WTC11 (cell line): ENCODE data around the gene DSTN.

ENCODE experiments used
- ARID4B ChIP-seq: sonication (generic); formaldehyde crosslinking; IDR thresholded peaks from 2 replicates; pipeline ENCODE4 v1.8.0; 2023; ENCODE audit warnings: missing genetic modification reagents, mild to moderate bottlenecking, borderline replicate concordance
- ATF1 ChIP-seq: sonication (generic); formaldehyde crosslinking; IDR thresholded peaks from 2 replicates; pipeline ENCODE4 v1.8.1; 2023; ENCODE audit warnings: mild to moderate bottlenecking, moderate library complexity, missing genetic modification reagents
- CBFB ChIP-seq: sonication (generic); formaldehyde crosslinking; IDR thresholded peaks from 2 replicates; pipeline ENCODE4 v1.8.1; 2022; ENCODE audit warnings: mild to moderate bottlenecking, low read depth, missing genetic modification reagents
- CTCF ChIP-seq: fragments of 200-600 bp; IDR thresholded peaks from 2 replicates; pipeline ENCODE4 v1.8.0; 2022; ENCODE audit warnings: antibody characterized with exemption
- ESRRA ChIP-seq: sonication (generic); formaldehyde crosslinking; IDR thresholded peaks from 2 replicates; pipeline ENCODE4 v1.8.1; 2022; ENCODE audit warnings: mild to moderate bottlenecking, missing genetic modification reagents, borderline replicate concordance
- ETV6 ChIP-seq: sonication (generic); formaldehyde crosslinking; IDR thresholded peaks from 2 replicates; pipeline ENCODE4 v1.8.1; 2022; ENCODE audit warnings: mild to moderate bottlenecking, missing genetic modification reagents
- MXD4 ChIP-seq: fragments of 250-450 bp; sonication (Bioruptor Pico); IDR thresholded peaks from 2 replicates; pipeline ENCODE4 v1.8.0; 2021; ENCODE audit warnings: mild to moderate bottlenecking, moderate library complexity, borderline replicate concordance
- NR2C2 ChIP-seq: sonication (generic); formaldehyde crosslinking; IDR thresholded peaks from 2 replicates; pipeline ENCODE4 v1.8.0; 2022; ENCODE audit warnings: mild to moderate bottlenecking, missing genetic modification reagents
- PRDM15 ChIP-seq: sonication (generic); formaldehyde crosslinking; IDR thresholded peaks from 2 replicates; pipeline ENCODE4 v1.8.0; 2022; ENCODE audit warnings: missing genetic modification reagents
- TEAD4 ChIP-seq: sonication (generic); formaldehyde crosslinking; IDR thresholded peaks from 2 replicates; pipeline ENCODE4 v1.8.0; 2022; ENCODE audit warnings: mild to moderate bottlenecking, missing genetic modification reagents
- ZNF232 ChIP-seq: sonication (generic); formaldehyde crosslinking; IDR thresholded peaks from 2 replicates; pipeline ENCODE4 v1.8.0; 2022; ENCODE audit warnings: mild to moderate bottlenecking, missing genetic modification reagents
- TF ChIP-seq, protein P1 (sequence below): sonication (generic); formaldehyde crosslinking; IDR thresholded peaks from 2 replicates; pipeline ENCODE4 v1.8.0; 2023; ENCODE audit warnings: missing genetic modification reagents
- TF ChIP-seq, protein P2 (sequence below): sonication (generic); formaldehyde crosslinking; IDR thresholded peaks from 2 replicates; pipeline ENCODE4 v1.8.0; 2022; ENCODE audit warnings: mild to moderate bottlenecking, missing genetic modification reagents
- TF ChIP-seq, protein P3 (sequence below): sonication (generic); formaldehyde crosslinking; IDR thresholded peaks from 2 replicates; pipeline ENCODE4 v1.8.1; 2023; ENCODE audit warnings: mild to moderate bottlenecking, missing genetic modification reagents

DNA sequence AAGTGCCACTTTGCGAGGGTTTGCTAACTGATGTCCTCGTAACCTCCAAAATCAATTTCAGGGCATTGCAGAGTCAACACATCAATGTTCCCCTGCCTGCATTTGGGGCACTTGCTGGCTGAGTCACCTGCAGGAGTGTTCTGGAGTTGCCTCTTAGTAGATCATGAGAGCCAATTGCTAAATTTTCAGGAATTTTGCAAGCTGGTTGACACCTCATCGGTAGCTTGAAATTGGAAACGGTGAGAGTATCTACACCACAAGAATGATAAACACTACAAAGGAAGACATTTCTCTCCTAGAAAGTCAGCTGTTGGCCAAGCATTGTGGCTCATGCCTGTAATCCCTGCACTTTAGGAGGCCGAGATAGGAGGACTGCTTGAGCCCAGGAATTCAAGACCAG is 27.9 kb upstream of the DSTN start:
- no peak for TF ChIP-seq CTCF
- TF ChIP-seq ZNF232 (CRISPR knock-in tag): no peak
- no peak for TF ChIP-seq NR2C2
- TF ChIP-seq ARID4B (CRISPR knock-in tag): no peak
- no peak for TF ChIP-seq CBFB
- no peak for TF ChIP-seq ETV6 (CRISPR knock-in tag)
- TF ChIP-seq, protein P1, sequence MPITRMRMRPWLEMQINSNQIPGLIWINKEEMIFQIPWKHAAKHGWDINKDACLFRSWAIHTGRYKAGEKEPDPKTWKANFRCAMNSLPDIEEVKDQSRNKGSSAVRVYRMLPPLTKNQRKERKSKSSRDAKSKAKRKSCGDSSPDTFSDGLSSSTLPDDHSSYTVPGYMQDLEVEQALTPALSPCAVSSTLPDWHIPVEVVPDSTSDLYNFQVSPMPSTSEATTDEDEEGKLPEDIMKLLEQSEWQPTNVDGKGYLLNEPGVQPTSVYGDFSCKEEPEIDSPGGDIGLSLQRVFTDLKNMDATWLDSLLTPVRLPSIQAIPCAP (CRISPR knock-in tag): no peak
- no peak for TF ChIP-seq MXD4 (CRISPR knock-in tag)
- no peak for TF ChIP-seq PRDM15
- TF ChIP-seq ATF1: no peak
- TF ChIP-seq, protein P2, sequence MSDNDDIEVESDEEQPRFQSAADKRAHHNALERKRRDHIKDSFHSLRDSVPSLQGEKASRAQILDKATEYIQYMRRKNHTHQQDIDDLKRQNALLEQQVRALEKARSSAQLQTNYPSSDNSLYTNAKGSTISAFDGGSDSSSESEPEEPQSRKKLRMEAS (CRISPR knock-in tag): no peak
- no peak for TF ChIP-seq ESRRA
- TF ChIP-seq, protein P3, sequence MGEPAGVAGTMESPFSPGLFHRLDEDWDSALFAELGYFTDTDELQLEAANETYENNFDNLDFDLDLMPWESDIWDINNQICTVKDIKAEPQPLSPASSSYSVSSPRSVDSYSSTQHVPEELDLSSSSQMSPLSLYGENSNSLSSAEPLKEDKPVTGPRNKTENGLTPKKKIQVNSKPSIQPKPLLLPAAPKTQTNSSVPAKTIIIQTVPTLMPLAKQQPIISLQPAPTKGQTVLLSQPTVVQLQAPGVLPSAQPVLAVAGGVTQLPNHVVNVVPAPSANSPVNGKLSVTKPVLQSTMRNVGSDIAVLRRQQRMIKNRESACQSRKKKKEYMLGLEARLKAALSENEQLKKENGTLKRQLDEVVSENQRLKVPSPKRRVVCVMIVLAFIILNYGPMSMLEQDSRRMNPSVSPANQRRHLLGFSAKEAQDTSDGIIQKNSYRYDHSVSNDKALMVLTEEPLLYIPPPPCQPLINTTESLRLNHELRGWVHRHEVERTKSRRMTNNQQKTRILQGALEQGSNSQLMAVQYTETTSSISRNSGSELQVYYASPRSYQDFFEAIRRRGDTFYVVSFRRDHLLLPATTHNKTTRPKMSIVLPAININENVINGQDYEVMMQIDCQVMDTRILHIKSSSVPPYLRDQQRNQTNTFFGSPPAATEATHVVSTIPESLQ (CRISPR knock-in tag): no peak
- TF ChIP-seq TEAD4 (CRISPR knock-in tag): no peak
